ENCODE measurements around the gene VSIG10L. TPM values are rescaled to one million over a fixed set of nuclear protein-coding genes. Genes with fewer than 3 reads are reported as not detected.
A peak's percentile ranks its signal among the peaks of the same experiment; 100 is the strongest.

VSIG10L gene
- total RNA-seq, 1 experiment from 2014 or later, result 11.6 TPM

DNA sequence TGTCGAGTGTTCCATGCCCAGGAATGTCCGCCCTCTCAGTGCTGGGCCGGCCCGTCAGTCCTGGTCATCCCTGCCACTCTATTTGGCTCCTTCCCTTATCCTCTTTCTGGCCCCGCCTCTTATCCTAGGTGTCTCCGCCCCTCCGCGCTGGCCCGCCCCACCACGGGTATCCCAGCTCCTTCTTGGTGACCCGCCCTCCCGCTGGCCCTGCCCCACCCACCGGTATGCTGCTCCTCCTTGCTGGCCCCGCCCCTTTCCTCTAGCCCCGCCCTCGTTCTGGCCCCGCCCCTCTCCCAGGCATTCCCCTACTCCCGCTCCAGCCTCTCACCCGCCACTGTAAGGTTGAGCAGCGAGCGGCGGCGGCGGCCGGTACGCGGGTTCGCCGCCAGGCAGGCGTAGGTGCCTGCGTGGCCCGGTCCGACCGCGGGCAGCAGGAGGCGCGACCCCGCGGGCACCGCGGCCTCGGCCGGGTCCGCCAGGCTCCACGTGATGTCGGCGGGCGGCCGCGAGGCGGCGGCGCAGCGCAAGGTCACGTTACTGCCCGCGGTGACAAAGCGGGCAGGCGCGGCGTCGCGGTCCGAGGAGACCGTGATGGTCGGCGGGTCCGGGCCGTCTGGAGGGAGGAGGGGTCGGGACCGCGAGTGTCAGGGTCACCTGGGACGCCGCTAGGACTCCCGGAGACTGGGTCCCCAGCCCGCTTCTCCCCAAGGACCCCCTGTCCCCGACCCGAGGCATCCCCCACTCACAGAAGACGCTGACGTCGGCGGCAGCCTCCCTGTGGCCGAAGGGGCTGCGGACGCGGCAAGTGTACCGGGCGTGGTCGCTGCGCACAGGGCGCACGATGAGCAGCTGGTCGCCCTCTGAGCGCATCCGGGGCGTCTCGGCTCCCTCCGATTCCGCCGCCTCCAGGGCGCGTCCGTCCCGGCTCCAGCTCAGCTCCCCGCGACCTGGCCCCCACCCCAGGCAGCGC lies 2.0 kb downstream of the VSIG10L start (continued):
- TF ChIP-seq, protein P1, sequence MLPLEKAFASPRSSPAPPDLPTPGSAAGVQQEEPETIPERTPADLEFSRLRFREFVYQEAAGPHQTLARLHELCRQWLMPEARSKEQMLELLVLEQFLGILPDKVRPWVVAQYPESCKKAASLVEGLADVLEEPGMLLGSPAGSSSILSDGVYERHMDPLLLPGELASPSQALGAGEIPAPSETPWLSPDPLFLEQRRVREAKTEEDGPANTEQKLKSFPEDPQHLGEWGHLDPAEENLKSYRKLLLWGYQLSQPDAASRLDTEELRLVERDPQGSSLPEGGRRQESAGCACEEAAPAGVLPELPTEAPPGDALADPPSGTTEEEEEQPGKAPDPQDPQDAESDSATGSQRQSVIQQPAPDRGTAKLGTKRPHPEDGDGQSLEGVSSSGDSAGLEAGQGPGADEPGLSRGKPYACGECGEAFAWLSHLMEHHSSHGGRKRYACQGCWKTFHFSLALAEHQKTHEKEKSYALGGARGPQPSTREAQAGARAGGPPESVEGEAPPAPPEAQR (CRISPR knock-in tag; IDR thresholded peaks at IDR 0.05), result no peak
- TF ChIP-seq, protein P2, sequence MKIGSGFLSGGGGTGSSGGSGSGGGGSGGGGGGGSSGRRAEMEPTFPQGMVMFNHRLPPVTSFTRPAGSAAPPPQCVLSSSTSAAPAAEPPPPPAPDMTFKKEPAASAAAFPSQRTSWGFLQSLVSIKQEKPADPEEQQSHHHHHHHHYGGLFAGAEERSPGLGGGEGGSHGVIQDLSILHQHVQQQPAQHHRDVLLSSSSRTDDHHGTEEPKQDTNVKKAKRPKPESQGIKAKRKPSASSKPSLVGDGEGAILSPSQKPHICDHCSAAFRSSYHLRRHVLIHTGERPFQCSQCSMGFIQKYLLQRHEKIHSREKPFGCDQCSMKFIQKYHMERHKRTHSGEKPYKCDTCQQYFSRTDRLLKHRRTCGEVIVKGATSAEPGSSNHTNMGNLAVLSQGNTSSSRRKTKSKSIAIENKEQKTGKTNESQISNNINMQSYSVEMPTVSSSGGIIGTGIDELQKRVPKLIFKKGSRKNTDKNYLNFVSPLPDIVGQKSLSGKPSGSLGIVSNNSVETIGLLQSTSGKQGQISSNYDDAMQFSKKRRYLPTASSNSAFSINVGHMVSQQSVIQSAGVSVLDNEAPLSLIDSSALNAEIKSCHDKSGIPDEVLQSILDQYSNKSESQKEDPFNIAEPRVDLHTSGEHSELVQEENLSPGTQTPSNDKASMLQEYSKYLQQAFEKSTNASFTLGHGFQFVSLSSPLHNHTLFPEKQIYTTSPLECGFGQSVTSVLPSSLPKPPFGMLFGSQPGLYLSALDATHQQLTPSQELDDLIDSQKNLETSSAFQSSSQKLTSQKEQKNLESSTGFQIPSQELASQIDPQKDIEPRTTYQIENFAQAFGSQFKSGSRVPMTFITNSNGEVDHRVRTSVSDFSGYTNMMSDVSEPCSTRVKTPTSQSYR (CRISPR knock-in tag; IDR thresholded peaks at IDR 0.05), result no peak
- TF ChIP-seq ELF4 (CRISPR knock-in tag; IDR thresholded peaks at IDR 0.05; ENCODE audit: low read depth) (no peak), ZBTB21 (CRISPR knock-in tag; IDR thresholded peaks at IDR 0.05; ENCODE audit: borderline replicate concordance) (no peak), ZNF671 (CRISPR knock-in tag; IDR thresholded peaks at IDR 0.05) (no peak), GRHL2 (CRISPR knock-in tag; IDR thresholded peaks at IDR 0.05; ENCODE audit: insufficient replicate concordance, severe bottlenecking) (no peak), NR1H2 (CRISPR knock-in tag; IDR thresholded peaks at IDR 0.05) (no peak), TEAD1 (CRISPR knock-in tag; IDR thresholded peaks at IDR 0.05) (peak; percentile 95), ZNF423 (CRISPR knock-in tag; IDR thresholded peaks at IDR 0.05) (no peak), TP53 (CRISPR knock-in tag; IDR thresholded peaks at IDR 0.05) (peak; percentile 84; the same call in 1 of the 2 replicates), SP1 (CRISPR knock-in tag; conservative IDR thresholded peaks at IDR 0.05) (peak; percentile 84; the same call in 1 of the 2 replicates)
- TF ChIP-seq, protein P3, sequence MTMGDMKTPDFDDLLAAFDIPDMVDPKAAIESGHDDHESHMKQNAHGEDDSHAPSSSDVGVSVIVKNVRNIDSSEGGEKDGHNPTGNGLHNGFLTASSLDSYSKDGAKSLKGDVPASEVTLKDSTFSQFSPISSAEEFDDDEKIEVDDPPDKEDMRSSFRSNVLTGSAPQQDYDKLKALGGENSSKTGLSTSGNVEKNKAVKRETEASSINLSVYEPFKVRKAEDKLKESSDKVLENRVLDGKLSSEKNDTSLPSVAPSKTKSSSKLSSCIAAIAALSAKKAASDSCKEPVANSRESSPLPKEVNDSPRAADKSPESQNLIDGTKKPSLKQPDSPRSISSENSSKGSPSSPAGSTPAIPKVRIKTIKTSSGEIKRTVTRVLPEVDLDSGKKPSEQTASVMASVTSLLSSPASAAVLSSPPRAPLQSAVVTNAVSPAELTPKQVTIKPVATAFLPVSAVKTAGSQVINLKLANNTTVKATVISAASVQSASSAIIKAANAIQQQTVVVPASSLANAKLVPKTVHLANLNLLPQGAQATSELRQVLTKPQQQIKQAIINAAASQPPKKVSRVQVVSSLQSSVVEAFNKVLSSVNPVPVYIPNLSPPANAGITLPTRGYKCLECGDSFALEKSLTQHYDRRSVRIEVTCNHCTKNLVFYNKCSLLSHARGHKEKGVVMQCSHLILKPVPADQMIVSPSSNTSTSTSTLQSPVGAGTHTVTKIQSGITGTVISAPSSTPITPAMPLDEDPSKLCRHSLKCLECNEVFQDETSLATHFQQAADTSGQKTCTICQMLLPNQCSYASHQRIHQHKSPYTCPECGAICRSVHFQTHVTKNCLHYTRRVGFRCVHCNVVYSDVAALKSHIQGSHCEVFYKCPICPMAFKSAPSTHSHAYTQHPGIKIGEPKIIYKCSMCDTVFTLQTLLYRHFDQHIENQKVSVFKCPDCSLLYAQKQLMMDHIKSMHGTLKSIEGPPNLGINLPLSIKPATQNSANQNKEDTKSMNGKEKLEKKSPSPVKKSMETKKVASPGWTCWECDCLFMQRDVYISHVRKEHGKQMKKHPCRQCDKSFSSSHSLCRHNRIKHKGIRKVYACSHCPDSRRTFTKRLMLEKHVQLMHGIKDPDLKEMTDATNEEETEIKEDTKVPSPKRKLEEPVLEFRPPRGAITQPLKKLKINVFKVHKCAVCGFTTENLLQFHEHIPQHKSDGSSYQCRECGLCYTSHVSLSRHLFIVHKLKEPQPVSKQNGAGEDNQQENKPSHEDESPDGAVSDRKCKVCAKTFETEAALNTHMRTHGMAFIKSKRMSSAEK (CRISPR knock-in tag; IDR thresholded peaks at IDR 0.05; ENCODE audit: borderline replicate concordance), result no peak
- TF ChIP-seq, protein P4, sequence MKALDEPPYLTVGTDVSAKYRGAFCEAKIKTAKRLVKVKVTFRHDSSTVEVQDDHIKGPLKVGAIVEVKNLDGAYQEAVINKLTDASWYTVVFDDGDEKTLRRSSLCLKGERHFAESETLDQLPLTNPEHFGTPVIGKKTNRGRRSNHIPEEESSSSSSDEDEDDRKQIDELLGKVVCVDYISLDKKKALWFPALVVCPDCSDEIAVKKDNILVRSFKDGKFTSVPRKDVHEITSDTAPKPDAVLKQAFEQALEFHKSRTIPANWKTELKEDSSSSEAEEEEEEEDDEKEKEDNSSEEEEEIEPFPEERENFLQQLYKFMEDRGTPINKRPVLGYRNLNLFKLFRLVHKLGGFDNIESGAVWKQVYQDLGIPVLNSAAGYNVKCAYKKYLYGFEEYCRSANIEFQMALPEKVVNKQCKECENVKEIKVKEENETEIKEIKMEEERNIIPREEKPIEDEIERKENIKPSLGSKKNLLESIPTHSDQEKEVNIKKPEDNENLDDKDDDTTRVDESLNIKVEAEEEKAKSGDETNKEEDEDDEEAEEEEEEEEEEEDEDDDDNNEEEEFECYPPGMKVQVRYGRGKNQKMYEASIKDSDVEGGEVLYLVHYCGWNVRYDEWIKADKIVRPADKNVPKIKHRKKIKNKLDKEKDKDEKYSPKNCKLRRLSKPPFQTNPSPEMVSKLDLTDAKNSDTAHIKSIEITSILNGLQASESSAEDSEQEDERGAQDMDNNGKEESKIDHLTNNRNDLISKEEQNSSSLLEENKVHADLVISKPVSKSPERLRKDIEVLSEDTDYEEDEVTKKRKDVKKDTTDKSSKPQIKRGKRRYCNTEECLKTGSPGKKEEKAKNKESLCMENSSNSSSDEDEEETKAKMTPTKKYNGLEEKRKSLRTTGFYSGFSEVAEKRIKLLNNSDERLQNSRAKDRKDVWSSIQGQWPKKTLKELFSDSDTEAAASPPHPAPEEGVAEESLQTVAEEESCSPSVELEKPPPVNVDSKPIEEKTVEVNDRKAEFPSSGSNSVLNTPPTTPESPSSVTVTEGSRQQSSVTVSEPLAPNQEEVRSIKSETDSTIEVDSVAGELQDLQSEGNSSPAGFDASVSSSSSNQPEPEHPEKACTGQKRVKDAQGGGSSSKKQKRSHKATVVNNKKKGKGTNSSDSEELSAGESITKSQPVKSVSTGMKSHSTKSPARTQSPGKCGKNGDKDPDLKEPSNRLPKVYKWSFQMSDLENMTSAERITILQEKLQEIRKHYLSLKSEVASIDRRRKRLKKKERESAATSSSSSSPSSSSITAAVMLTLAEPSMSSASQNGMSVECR (CRISPR knock-in tag; IDR thresholded peaks at IDR 0.05; ENCODE audit: borderline replicate concordance), result peak; percentile 76; the same call in 1 of the 2 replicates
- TF ChIP-seq, protein P5, sequence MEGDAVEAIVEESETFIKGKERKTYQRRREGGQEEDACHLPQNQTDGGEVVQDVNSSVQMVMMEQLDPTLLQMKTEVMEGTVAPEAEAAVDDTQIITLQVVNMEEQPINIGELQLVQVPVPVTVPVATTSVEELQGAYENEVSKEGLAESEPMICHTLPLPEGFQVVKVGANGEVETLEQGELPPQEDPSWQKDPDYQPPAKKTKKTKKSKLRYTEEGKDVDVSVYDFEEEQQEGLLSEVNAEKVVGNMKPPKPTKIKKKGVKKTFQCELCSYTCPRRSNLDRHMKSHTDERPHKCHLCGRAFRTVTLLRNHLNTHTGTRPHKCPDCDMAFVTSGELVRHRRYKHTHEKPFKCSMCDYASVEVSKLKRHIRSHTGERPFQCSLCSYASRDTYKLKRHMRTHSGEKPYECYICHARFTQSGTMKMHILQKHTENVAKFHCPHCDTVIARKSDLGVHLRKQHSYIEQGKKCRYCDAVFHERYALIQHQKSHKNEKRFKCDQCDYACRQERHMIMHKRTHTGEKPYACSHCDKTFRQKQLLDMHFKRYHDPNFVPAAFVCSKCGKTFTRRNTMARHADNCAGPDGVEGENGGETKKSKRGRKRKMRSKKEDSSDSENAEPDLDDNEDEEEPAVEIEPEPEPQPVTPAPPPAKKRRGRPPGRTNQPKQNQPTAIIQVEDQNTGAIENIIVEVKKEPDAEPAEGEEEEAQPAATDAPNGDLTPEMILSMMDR (IDR thresholded peaks at IDR 0.05), result no peak
- TF ChIP-seq, protein P6, sequence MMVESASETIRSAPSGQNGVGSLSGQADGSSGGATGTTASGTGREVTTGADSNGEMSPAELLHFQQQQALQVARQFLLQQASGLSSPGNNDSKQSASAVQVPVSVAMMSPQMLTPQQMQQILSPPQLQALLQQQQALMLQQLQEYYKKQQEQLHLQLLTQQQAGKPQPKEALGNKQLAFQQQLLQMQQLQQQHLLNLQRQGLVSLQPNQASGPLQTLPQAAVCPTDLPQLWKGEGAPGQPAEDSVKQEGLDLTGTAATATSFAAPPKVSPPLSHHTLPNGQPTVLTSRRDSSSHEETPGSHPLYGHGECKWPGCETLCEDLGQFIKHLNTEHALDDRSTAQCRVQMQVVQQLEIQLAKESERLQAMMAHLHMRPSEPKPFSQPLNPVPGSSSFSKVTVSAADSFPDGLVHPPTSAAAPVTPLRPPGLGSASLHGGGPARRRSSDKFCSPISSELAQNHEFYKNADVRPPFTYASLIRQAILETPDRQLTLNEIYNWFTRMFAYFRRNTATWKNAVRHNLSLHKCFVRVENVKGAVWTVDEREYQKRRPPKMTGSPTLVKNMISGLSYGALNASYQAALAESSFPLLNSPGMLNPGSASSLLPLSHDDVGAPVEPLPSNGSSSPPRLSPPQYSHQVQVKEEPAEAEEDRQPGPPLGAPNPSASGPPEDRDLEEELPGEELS (CRISPR knock-in tag; IDR thresholded peaks at IDR 0.05), result peak; percentile 86
- TF ChIP-seq, protein P7, sequence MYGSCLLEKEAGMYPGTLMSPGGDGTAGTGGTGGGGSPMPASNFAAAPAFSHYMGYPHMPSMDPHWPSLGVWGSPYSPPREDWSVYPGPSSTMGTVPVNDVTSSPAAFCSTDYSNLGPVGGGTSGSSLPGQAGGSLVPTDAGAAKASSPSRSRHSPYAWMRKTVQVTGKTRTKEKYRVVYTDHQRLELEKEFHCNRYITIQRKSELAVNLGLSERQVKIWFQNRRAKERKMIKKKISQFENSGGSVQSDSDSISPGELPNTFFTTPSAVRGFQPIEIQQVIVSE (CRISPR knock-in tag; IDR thresholded peaks at IDR 0.05; ENCODE audit: borderline replicate concordance), result no peak
- TF ChIP-seq, protein P8, sequence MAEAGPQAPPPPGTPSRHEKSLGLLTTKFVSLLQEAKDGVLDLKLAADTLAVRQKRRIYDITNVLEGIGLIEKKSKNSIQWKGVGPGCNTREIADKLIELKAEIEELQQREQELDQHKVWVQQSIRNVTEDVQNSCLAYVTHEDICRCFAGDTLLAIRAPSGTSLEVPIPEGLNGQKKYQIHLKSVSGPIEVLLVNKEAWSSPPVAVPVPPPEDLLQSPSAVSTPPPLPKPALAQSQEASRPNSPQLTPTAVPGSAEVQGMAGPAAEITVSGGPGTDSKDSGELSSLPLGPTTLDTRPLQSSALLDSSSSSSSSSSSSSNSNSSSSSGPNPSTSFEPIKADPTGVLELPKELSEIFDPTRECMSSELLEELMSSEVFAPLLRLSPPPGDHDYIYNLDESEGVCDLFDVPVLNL (CRISPR knock-in tag; IDR thresholded peaks at IDR 0.05; ENCODE audit: borderline replicate concordance, low read depth), result peak; percentile 69; the same call in 1 of the 2 replicates

All from WTC11 (cell line).